ENCODE measurements around the gene OLFML2B.

Gene OLFML2B

GRCh38 chr1:161985301-161985822 lies 38.3 kb downstream of the OLFML2B start:
- no peak overlapping the region for H2AFZ ChIP-seq (ENCODE audit: low read depth, low read length)
- no peak overlapping the region for H3K4me3 ChIP-seq (ENCODE audit: low read length)
- H3K27me3 ChIP-seq (ENCODE audit: low read depth, low read length) = peaks cover 33% of the 10 kb centered on the region; the same call in 1 of the 2 replicates
- H3K79me2 ChIP-seq (ENCODE audit: low read length) = no peaks in the 10 kb centered on the region
- H3K4me2 ChIP-seq (ENCODE audit: low read length) = no peak overlapping the region
- H3K27ac ChIP-seq (ENCODE audit: low read length) = no peak overlapping the region
- TF ChIP-seq CTCF (IDR thresholded peaks at IDR 0.05; ENCODE audit: low read depth, low read length) = no peak
- TF ChIP-seq EZH2phosphoT487 (IDR thresholded peaks at IDR 0.05; ENCODE audit: low read depth) = no peak
- H3K36me3 ChIP-seq (replicated peaks; ENCODE audit: low read depth, low read length) = no peaks in the 10 kb centered on the region
- no peak overlapping the region for H3K9ac ChIP-seq (ENCODE audit: low read length)
- H3K4me1 ChIP-seq (ENCODE audit: low read length) = no peaks in the 10 kb centered on the region
- 0 out of 2 replicates have a peak, but pooled peaks cover 8% of the 10 kb centered on the region for H3K9me3 ChIP-seq (ENCODE audit: insufficient read depth, low read length)
- H4K20me1 ChIP-seq (ENCODE audit: insufficient read depth, low read length) = no peaks in the 10 kb centered on the region

- TF ChIP-seq CTCF (IDR thresholded peaks at IDR 0.05; ENCODE audit: low read depth, low read length) (no peak), EZH2phosphoT487 (IDR thresholded peaks at IDR 0.05; ENCODE audit: low read depth) (no peak)
- no peaks in the 10 kb centered on the region for H3K4me1 ChIP-seq (ENCODE audit: low read length)
- 0 out of 2 replicates have a peak, but pooled peaks cover 8% of the 10 kb centered on the region for H3K9me3 ChIP-seq (ENCODE audit: insufficient read depth, low read length)
- H3K79me2 ChIP-seq (ENCODE audit: low read length) = no peaks in the 10 kb centered on the region
- no peak overlapping the region for H2AFZ ChIP-seq (ENCODE audit: low read depth, low read length)
- no peak overlapping the region for H3K9ac ChIP-seq (ENCODE audit: low read length)
- H4K20me1 ChIP-seq (ENCODE audit: insufficient read depth, low read length) = no peaks in the 10 kb centered on the region
- H3K36me3 ChIP-seq (replicated peaks; ENCODE audit: low read depth, low read length) = no peaks in the 10 kb centered on the region
- H3K27me3 ChIP-seq (ENCODE audit: low read depth, low read length) = peaks cover 23% of the 10 kb centered on the region; the same call in 1 of the 2 replicates
- no peak overlapping the region for H3K27ac ChIP-seq (ENCODE audit: low read length)
- no peak overlapping the region for H3K4me3 ChIP-seq (ENCODE audit: low read length)
- no peak overlapping the region for H3K4me2 ChIP-seq (ENCODE audit: low read length)
Observed at GRCh38 chr1:161983725-161984124, 39.9 kb downstream of the OLFML2B start.

- H3K27me3 ChIP-seq (ENCODE audit: low read depth, low read length) = peaks cover 17% of the 10 kb centered on the region; the same call in 1 of the 2 replicates
- H3K4me3 ChIP-seq (ENCODE audit: low read length) = no peak overlapping the region
- H3K9me3 ChIP-seq (ENCODE audit: insufficient read depth, low read length) = 0 out of 2 replicates have a peak, but pooled peaks cover 8% of the 10 kb centered on the region
- TF ChIP-seq CTCF (IDR thresholded peaks at IDR 0.05; ENCODE audit: low read depth, low read length) (no peak), EZH2phosphoT487 (IDR thresholded peaks at IDR 0.05; ENCODE audit: low read depth) (no peak)
- no peaks in the 10 kb centered on the region for H3K4me1 ChIP-seq (ENCODE audit: low read length)
- no peak overlapping the region for H2AFZ ChIP-seq (ENCODE audit: low read depth, low read length)
- no peaks in the 10 kb centered on the region for H3K36me3 ChIP-seq (replicated peaks; ENCODE audit: low read depth, low read length)
- H3K4me2 ChIP-seq (ENCODE audit: low read length) = no peak overlapping the region
- H3K9ac ChIP-seq (ENCODE audit: low read length) = no peak overlapping the region
- no peak overlapping the region for H3K27ac ChIP-seq (ENCODE audit: low read length)
- H4K20me1 ChIP-seq (ENCODE audit: insufficient read depth, low read length) = no peaks in the 10 kb centered on the region
- H3K79me2 ChIP-seq (ENCODE audit: low read length) = no peaks in the 10 kb centered on the region
Observed at GRCh38 chr1:161982917-161983316, 40.8 kb downstream of the OLFML2B start.

- H4K20me1 ChIP-seq (ENCODE audit: insufficient read depth, low read length) = no peaks in the 10 kb centered on the region
- H2AFZ ChIP-seq (ENCODE audit: low read depth, low read length) = no peak overlapping the region
- H3K79me2 ChIP-seq (ENCODE audit: low read length) = no peaks in the 10 kb centered on the region
- no peak overlapping the region for H3K4me3 ChIP-seq (ENCODE audit: low read length)
- H3K27me3 ChIP-seq (ENCODE audit: low read depth, low read length) = peaks cover 13% of the 10 kb centered on the region; the same call in 1 of the 2 replicates
- no peak overlapping the region for H3K4me2 ChIP-seq (ENCODE audit: low read length)
- no peaks in the 10 kb centered on the region for H3K4me1 ChIP-seq (ENCODE audit: low read length)
- H3K9ac ChIP-seq (ENCODE audit: low read length) = no peak overlapping the region
- H3K9me3 ChIP-seq (ENCODE audit: insufficient read depth, low read length) = 0 out of 2 replicates have a peak, but pooled peaks cover 6% of the 10 kb centered on the region
- H3K27ac ChIP-seq (ENCODE audit: low read length) = no peak overlapping the region
- no peak for TF ChIP-seq CTCF (IDR thresholded peaks at IDR 0.05; ENCODE audit: low read depth, low read length)
- TF ChIP-seq EZH2phosphoT487 (IDR thresholded peaks at IDR 0.05; ENCODE audit: low read depth) = no peak
- H3K36me3 ChIP-seq (replicated peaks; ENCODE audit: low read depth, low read length) = no peaks in the 10 kb centered on the region
Observed at GRCh38 chr1:161982507-161982895, 41.2 kb downstream of the OLFML2B start.

Measured in OCI-LY3 (cell line).